AG04450 (cell line): ENCODE results near the gene APLNR. TPM values are rescaled to one million over a fixed set of nuclear protein-coding genes. Genes with fewer than 3 reads are reported as not detected.
"Not testable (repeated sequence)": the region's sequence is repeated elsewhere in the genome, so short reads cannot be mapped to it uniquely, and the experiment has no call there.

Experiments used
- CTCF ChIA-PET: fragments of 300-600, 350-600 bp; formaldehyde crosslinking; extraction: SDS; loops from one replicate; lab custom pipeline; 2022; ENCODE audit warnings: antibody characterized with exemption, inconsistent platforms; lab: Charles Lee
- POLR2A ChIA-PET: fragments of 350-600 bp; formaldehyde crosslinking; extraction: SDS; loops from one replicate; lab custom pipeline; 2021; ENCODE audit warnings: antibody characterized with exemption, inconsistent platforms; lab: Yijun Ruan, JAX
- DNase-seq: peaks from one replicate; pipeline ENCODE4 v3.0.0-alpha.2; 2011; ENCODE audit warnings: low read depth, low spot score
- H3K27ac ChIP-seq: one replicate; pipeline ENCODE4 v1.5.1; 2012; ENCODE audit warnings: low read depth, low read length, control low read depth
- H3K27me3 ChIP-seq: one replicate; pipeline ENCODE4 v1.6.0; 2012; ENCODE audit warnings: low read length; ENCODE audit not compliant: control insufficient read depth, insufficient read depth
- H3K4me3 ChIP-seq: 2 replicates; pipeline ENCODE4 v1.5.1; 2011; ENCODE audit warnings: mild to moderate bottlenecking, low read depth, low read length, control low read depth
- H3K9me3 ChIP-seq: 2 replicates; pipeline ENCODE4 v1.5.1; 2012; ENCODE audit warnings: low read length; ENCODE audit not compliant: control insufficient read depth, insufficient read depth
- polyA minus RNA-seq: library from RNA; depleted of rRNA, polyadenylated mRNA; stranded (reverse); fragments of >200 nt; gene quantifications from 2 replicates; pipeline ENCODE4 v1.2.3, GENCODE V29; 2011; rRNA and poly(A)+ RNA removed
- polyA plus RNA-seq: library from polyadenylated mRNA; depleted of rRNA; stranded (reverse); fragments of >200 nt; gene quantifications from 2 replicates; pipeline ENCODE4 v1.2.3, GENCODE V29; 2011; rRNA removed
- TF ChIP-seq, protein P1 (sequence below): IDR thresholded peaks from 2 replicates; pipeline ENCODE4 v1.5.1; 2011; ENCODE audit warnings: low read depth, low read length, control low read depth, inconsistent platforms

APLNR gene
- polyA plus RNA-seq, result not detected in 2 replicates
- polyA minus RNA-seq, result not detected in 2 replicates

DNA sequence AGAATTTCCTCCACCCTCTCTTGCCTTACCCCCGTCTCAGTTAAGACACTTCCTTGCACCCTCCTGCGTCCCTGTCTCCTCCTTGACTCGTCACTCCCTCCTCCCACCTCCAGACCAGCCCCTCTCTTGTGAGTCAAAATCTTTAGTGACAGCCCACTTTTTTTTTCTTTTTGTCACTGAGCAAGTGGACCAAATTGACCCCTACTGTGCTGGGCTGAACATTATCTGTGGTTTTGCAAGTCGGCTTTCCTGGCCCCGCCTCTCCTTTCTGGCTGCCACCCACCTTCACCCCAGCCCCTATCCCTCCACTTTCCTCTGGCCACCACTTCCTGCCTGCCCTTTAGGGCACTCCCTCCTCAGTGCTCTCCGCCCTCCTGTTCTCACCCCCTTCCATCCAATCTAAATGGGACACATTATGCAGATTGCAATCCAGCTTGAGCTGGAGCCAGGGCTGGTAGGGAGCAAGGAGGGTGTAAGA lies at the start of gene APLNR:
APLNR (minus strand) TSS at position 47 of the 478 bp plus-strand sequence. CDS start 246 bp downstream, outside the sequence.
- Histone ChIP-seq H3K27me3 (peaks cover 43% of the 10 kb centered on the region), H3K4me3 (no peak within 1 kb of the TSS), H3K9me3 (peaks cover 4% of the 10 kb centered on the region; the same call in 1 of the 2 replicates), H3K27ac (no peak within 1 kb of the TSS)
- ChIA-PET POLR2A (no interaction called here), CTCF (interaction anchor here (2.6 kb wide), 1 partner anchor 12 kb away, joined by 13 read pairs; no protein-coding TSS in a partner anchor)
- TF ChIP-seq, protein P1, sequence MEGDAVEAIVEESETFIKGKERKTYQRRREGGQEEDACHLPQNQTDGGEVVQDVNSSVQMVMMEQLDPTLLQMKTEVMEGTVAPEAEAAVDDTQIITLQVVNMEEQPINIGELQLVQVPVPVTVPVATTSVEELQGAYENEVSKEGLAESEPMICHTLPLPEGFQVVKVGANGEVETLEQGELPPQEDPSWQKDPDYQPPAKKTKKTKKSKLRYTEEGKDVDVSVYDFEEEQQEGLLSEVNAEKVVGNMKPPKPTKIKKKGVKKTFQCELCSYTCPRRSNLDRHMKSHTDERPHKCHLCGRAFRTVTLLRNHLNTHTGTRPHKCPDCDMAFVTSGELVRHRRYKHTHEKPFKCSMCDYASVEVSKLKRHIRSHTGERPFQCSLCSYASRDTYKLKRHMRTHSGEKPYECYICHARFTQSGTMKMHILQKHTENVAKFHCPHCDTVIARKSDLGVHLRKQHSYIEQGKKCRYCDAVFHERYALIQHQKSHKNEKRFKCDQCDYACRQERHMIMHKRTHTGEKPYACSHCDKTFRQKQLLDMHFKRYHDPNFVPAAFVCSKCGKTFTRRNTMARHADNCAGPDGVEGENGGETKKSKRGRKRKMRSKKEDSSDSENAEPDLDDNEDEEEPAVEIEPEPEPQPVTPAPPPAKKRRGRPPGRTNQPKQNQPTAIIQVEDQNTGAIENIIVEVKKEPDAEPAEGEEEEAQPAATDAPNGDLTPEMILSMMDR, result no peak
- DNase-seq, result no peak

DNA sequence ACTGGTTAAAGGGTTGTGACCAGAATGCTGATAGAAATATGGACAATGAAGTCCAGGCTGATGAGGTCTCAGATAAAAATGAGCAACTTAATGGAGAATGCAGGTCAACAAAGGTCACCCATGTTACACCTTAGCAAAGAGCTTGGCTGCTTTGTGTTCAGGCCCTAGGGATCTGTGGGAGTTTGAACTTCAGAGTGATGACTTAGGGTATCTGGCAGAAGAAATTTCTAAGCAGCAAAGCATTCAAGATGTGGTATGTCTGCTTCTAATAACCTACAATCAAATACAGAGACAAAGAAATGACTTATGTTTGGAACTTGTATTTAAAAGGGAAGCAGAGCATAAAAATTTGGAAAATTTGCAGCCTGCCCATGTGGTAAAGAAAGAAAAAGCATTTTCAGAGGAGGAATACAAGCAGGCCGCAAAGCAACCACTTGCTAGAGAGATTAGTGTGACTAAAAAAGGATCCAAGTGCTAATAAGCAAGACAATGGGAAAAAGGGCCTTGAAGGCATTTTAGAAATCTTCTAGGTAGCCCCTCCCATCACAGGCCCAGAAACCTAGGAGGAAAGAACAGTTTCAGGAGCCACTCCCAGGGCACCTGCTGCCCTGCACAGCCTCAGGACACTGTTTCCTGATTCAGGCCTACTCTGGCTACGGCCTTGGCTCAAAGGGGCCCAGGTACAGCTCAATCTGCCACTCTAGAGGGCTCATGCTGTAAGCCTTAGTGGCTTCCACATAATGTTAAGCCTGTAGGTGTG lies 46.4 kb upstream of the APLNR start:
- Histone ChIP-seq H3K9me3 (no peaks in the 10 kb centered on the region), H3K4me3 (no peak overlapping the region), H3K27ac (no peak overlapping the region), H3K27me3 (no peaks in the 10 kb centered on the region)
- no peak for DNase-seq
- TF ChIP-seq, protein P1, result no peak
- CTCF ChIA-PET, result interaction anchor here (0.6 kb wide), 1 partner anchor 34 kb away, joined by 3 read pairs; no protein-coding TSS in a partner anchor
- POLR2A ChIA-PET, result no interaction called here

DNA sequence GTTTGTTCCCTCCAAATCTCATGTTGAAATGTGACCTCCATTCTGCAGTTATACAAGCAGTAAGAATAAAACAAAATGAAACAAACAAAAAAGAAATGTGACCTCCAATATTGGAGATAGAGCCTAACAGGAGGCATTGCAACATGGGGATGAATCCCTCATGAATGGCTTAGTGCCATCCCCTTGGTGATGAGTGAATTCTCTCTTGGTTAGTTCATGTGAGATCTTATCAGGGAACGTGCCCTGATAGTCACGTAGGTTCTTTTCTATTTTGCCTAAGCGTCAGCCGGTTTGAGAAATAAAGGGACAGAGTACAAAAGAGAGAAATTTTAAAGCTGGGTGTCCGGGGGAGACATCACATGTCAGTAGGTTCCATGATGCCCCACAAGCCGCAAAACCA lies 44.5 kb upstream of the APLNR start:
- H3K9me3 ChIP-seq, H3K4me3 ChIP-seq, H3K27me3 ChIP-seq, DNase-seq, POLR2A ChIA-PET, H3K27ac ChIP-seq: not testable (repeated sequence)
- CTCF ChIA-PET, result interaction anchor here (10.0 kb wide), 1 partner anchor 31 kb away, joined by 117 read pairs; no protein-coding TSS in a partner anchor

DNA sequence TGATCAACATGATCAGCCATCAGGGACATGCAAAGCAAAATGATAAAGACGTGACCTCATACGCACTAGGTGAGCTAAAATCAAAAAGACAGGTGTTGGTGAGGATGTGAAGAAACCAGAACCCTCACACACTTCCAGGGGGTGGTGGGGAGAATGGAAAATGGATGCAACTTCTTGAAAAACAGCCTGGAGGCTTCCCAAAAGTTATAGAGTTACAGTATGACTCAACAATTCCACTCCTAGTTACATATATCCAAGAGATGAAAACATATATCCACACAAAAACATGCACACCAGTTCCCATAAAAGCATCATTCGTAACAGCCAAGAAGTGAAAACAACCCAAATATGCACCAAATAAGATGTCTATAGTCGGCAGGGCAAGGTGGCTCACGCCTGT lies 42.1 kb upstream of the APLNR start:
- POLR2A ChIA-PET, result interaction anchor here (0.7 kb wide), 1 partner anchor 33 kb away, joined by 5 read pairs; no protein-coding TSS in a partner anchor
- Histone ChIP-seq H3K9me3 (no peaks in the 10 kb centered on the region), H3K27ac (peak overlapping the region; percentile 95), H3K4me3 (no peak overlapping the region), H3K27me3 (no peaks in the 10 kb centered on the region)
- CTCF ChIA-PET, result interaction anchor here (0.7 to 10.0 kb wide), 5 partner anchors 10 to 438 kb away, joined by 3 to 117 read pairs (median 4); no protein-coding TSS in a partner anchor
- TF ChIP-seq, protein P1, result no peak
- DNase-seq, result no peak

DNA sequence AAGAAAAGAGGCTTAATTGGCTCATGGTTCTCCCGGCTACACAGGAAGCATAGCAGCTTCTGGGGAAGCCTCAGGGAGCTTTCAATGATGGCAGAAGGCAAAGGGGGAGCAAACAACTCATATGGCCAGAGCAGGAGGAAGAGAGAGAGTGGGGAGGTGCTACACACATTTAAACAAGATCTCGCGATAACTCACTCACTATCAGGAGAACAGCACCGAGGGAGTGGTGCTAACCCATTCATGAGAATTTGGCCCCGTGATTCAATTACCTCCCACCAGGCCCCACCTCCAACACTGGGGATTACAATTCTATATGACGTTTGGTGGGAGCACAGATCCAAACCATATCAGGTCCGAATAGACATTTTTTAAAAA lies 41.7 kb upstream of the APLNR start:
- POLR2A ChIA-PET, result interaction anchor here (0.7 kb wide), 1 partner anchor 33 kb away, joined by 5 read pairs; no protein-coding TSS in a partner anchor
- CTCF ChIA-PET, result interaction anchor here (0.6 to 10.0 kb wide), 8 partner anchors 10 to 438 kb away, joined by 3 to 117 read pairs (median 4); no protein-coding TSS in a partner anchor
- H3K27ac ChIP-seq, result peak overlapping the region; percentile 95

More for the DNA sequence above, 41.7 kb upstream of the APLNR start:
- DNase-seq, result no peak
- no peak overlapping the region for H3K4me3 ChIP-seq
- TF ChIP-seq, protein P1, result no peak
- H3K9me3 ChIP-seq, result no peaks in the 10 kb centered on the region; the same call in 1 of the 2 replicates
- no peaks in the 10 kb centered on the region for H3K27me3 ChIP-seq
